Smooth muscle cell (in vitro differentiated cells): Measurements from ENCODE around the gene ACBD5. TPM values are rescaled to one million over a fixed set of nuclear protein-coding genes. Genes with fewer than 3 reads are reported as not detected.
A peak's percentile ranks its signal among the peaks of the same experiment; 100 is the strongest.

Source experiments
- DNase-seq: peaks from one replicate; lab custom pipeline; 2025; ENCODE audit not compliant: unreplicated experiment; lab: John Stamatoyannopoulos, UW
- H2AFZ ChIP-seq: fragments of 200-600 bp; sonication (generic); 2 replicates; pipeline ENCODE4 v1.6.0; 2016; ENCODE audit warnings: antibody characterized with exemption, low read depth, mild to moderate bottlenecking
- H3F3A ChIP-seq: fragments of 200-600 bp; sonication (generic); 2 replicates; pipeline ENCODE4 v1.6.0; 2017; ENCODE audit warnings: antibody characterized with exemption, low read depth
- H3K27ac ChIP-seq: fragments of 200-600 bp; sonication (generic); 2 replicates; pipeline ENCODE4 v1.5.1; 2016; ENCODE audit warnings: low read depth, mild to moderate bottlenecking
- H3K27me3 ChIP-seq: fragments of 200-600 bp; sonication (generic); 2 replicates; pipeline ENCODE4 v1.6.1; 2016; ENCODE audit warnings: low read depth, mild to moderate bottlenecking
- H3K36me3 ChIP-seq: fragments of 200-600 bp; sonication (generic); 2 replicates; pipeline ENCODE4 v1.5.1; 2016; ENCODE audit warnings: low read depth
- H3K4me1 ChIP-seq: fragments of 200-600 bp; sonication (generic); 2 replicates; pipeline ENCODE4 v1.5.1; 2016; ENCODE audit warnings: low read depth
- H3K4me2 ChIP-seq: fragments of 200-600 bp; sonication (generic); 2 replicates; pipeline ENCODE4 v1.6.0; 2016; ENCODE audit warnings: mild to moderate bottlenecking
- H3K4me3 ChIP-seq: fragments of 200-600 bp; sonication (generic); 2 replicates; pipeline ENCODE4 v1.5.1; 2016; ENCODE audit warnings: mild to moderate bottlenecking
- H3K79me2 ChIP-seq: fragments of 200-600 bp; sonication (generic); 2 replicates; pipeline ENCODE4 v1.6.0; 2016; ENCODE audit warnings: low read depth, mild to moderate bottlenecking
- H3K9ac ChIP-seq: fragments of 200-600 bp; sonication (generic); 2 replicates; pipeline ENCODE4 v1.6.0; 2016; ENCODE audit warnings: low read depth
- H3K9me3 ChIP-seq: fragments of 200-600 bp; sonication (generic); replicated peaks from 2 replicates; pipeline ENCODE4 v1.5.1; 2016; ENCODE audit warnings: low read depth
- H4K20me1 ChIP-seq: fragments of 200-600 bp; sonication (generic); 2 replicates; pipeline ENCODE4 v1.6.0; 2016; ENCODE audit warnings: low read depth
- CTCF ChIP-seq: fragments of 200-600 bp; sonication (generic); IDR thresholded peaks from 2 replicates; pipeline ENCODE4 v1.5.1; 2017; ENCODE audit warnings: borderline replicate concordance, mild to moderate bottlenecking, antibody characterized with exemption; ENCODE audit not compliant: insufficient read depth, poor library complexity, severe bottlenecking
- WGBS: methylation state at CpG from one replicate; pipeline ENCODE4 v1.1.7; 2016; ENCODE audit warnings: low lambda C conversion rate; 5-methylcytosine and 5-hydroxymethylcytosine counted together
- polyA plus RNA-seq: library from polyadenylated mRNA; unstranded; fragments of >200 nt; fragmentation: Nextera tagmentation; extraction: Ambion mirVana; gene quantifications from 2 replicates; pipeline ENCODE4 v1.2.1, GENCODE V29; 2016
- total RNA-seq: library from RNA; depleted of rRNA; stranded (reverse); fragments of >200 nt; gene quantifications from 2 replicates; pipeline ENCODE4 v1.2.3, GENCODE V29; 2014

The ACBD5 gene
- total and polyA plus RNA-seq, 2 experiments from 2014 or later, result 14.7 to 18.7 TPM

DNA sequence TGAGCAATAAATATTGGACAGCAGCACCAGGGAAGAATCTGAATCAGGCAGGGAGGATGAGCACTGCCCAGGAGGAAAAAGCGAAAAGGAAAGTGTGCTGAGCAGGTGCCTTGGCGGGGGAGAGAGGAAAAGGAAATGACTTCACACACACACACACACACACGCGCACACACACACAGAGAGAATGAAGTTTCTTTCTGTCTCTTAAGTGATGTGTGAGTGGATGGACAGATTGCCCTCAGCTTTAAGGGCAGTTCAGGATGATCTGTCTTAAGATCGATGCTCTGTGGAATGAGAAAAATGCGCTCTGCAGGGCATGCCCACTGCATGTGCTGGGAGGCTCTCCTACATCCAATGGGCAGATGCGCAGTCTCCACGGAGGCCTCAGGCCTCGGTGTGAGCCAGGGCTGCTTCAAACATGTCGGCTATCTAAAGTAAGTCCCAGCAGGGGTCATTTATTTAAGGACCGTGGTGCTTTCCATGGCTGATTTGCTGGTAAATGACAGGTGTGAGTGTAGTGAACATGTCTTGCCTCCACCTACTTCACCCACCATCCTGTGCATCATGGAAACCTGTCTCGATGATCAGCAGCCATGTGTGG, 2.5 kb upstream of the ACBD5 start:
- peak overlapping the region; percentile 52 for H3K9ac ChIP-seq
- H3K36me3 ChIP-seq, result no peaks in the 10 kb centered on the region
- TF ChIP-seq CTCF, result no peak
- peaks cover 7% of the 10 kb centered on the region for H3F3A ChIP-seq
- H3K27me3 ChIP-seq, result no peaks in the 10 kb centered on the region
- peaks cover 11% of the 10 kb centered on the region for H3K79me2 ChIP-seq
- peak overlapping the region; percentile 96 for H2AFZ ChIP-seq
- peak overlapping the region; percentile 80 for H3K27ac ChIP-seq
- H3K9me3 ChIP-seq, result no peaks in the 10 kb centered on the region
- DNase-seq, result no peak
- H4K20me1 ChIP-seq, result no peaks in the 10 kb centered on the region
- peak overlapping the region; percentile 92 for H3K4me2 ChIP-seq
- peak overlapping the region; percentile 67 for H3K4me3 ChIP-seq
- WGBS, result 18% methylated on average over 12 of the region's 12 CpGs
- H3K4me1 ChIP-seq, result peaks cover 13% of the 10 kb centered on the region

GRCh38 chr10:27242473-27242950, 1.9 kb upstream of the ACBD5 start:
- Histone ChIP-seq H2AFZ (peak overlapping the region; percentile 96), H4K20me1 (no peaks in the 10 kb centered on the region), H3K79me2 (peaks cover 14% of the 10 kb centered on the region), H3K27me3 (no peaks in the 10 kb centered on the region), H3K27ac (peak overlapping the region; percentile 80), H3K9me3 (no peaks in the 10 kb centered on the region), H3K9ac (peak overlapping the region; percentile 52), H3F3A (peaks cover 7% of the 10 kb centered on the region), H3K4me3 (peak overlapping the region; percentile 67), H3K4me1 (peaks cover 13% of the 10 kb centered on the region), H3K36me3 (no peaks in the 10 kb centered on the region), H3K4me2 (peak overlapping the region; percentile 92)
- TF ChIP-seq CTCF, result no peak
- 1% methylated on average over 6 of the region's 6 CpGs for WGBS
- no peak for DNase-seq

- DNase-seq, result peak; percentile 63
- Histone ChIP-seq H3K36me3 (no peaks in the 10 kb centered on the region), H3K4me3 (peak overlapping the region; percentile 67), H3F3A (peaks cover 7% of the 10 kb centered on the region), H3K4me1 (peaks cover 13% of the 10 kb centered on the region), H3K9me3 (no peaks in the 10 kb centered on the region), H4K20me1 (no peaks in the 10 kb centered on the region), H2AFZ (peak overlapping the region; percentile 96), H3K79me2 (peaks cover 19% of the 10 kb centered on the region), H3K9ac (peak overlapping the region; percentile 52), H3K27ac (peak overlapping the region; percentile 80), H3K27me3 (no peaks in the 10 kb centered on the region), H3K4me2 (peak overlapping the region; percentile 92)
- TF ChIP-seq CTCF, result no peak
- WGBS, result 2% methylated on average over 58 of the region's 59 CpGs
Observed at GRCh38 chr10:27241652-27242472, 1.3 kb upstream of the ACBD5 start.
